ENCODE measurements around the gene ELF1. TPM values are rescaled to one million over a fixed set of nuclear protein-coding genes. Genes with fewer than 3 reads are reported as not detected.

The ELF1 gene
- total RNA-seq, 4 donors from 2014 or later: 66.9 to 96.2 (median 72.1) TPM

- Histone ChIP-seq H3K36me3 (peaks cover 16 to 53% (median 33%) of the 10 kb centered on the region in 4 donors), H3K9me3 (no peaks in the 10 kb centered on the region), H3K4me1 (no peaks in the 10 kb centered on the region), H3K4me3 (no peak overlapping the region), H3K27ac (replicated peaks in 1 of 4) (no peak overlapping the region), H3K27me3 (no peaks in the 10 kb centered on the region)
- intact Hi-C loops (cut with DNase I): loop anchor here (10.0 kb wide), 1 partner anchor 144 kb away; the partner anchor contains the start of gene SLC25A15
- WGBS: 90% methylated on average over 3 of the region's 3 CpGs
- no peak for DNase-seq (ENCODE audit: extremely low spot score)
- no peak for TF ChIP-seq POLR2A (IDR thresholded peaks at IDR 0.05; ENCODE audit: low read depth)
- TF ChIP-seq POLR2AphosphoS5 (IDR thresholded peaks at IDR 0.05): no peak
- TF ChIP-seq CTCF (IDR thresholded peaks at IDR 0.05): no peak
- no peak for TF ChIP-seq EP300 (IDR thresholded peaks at IDR 0.05)
These were observed 90.1 kb downstream of the ELF1 start for GRCh38 chr13:40928980-40929379.

GRCh38 chr13:40927929-40928328 lies 91.2 kb downstream of the ELF1 start:
- H3K4me3 ChIP-seq: no peak overlapping the region
- peaks cover 11 to 43% (median 24%) of the 10 kb centered on the region in 4 donors for H3K36me3 ChIP-seq
- TF ChIP-seq EP300 (IDR thresholded peaks at IDR 0.05) (no peak), POLR2AphosphoS5 (IDR thresholded peaks at IDR 0.05) (no peak), POLR2A (IDR thresholded peaks at IDR 0.05; ENCODE audit: low read depth) (no peak), CTCF (IDR thresholded peaks at IDR 0.05) (no peak)
- 97% methylated on average over 9 of the region's 9 CpGs for WGBS
- no peaks in the 10 kb centered on the region for H3K4me1 ChIP-seq
- H3K9me3 ChIP-seq: no peaks in the 10 kb centered on the region
- no peak overlapping the region for H3K27ac ChIP-seq (replicated peaks in 1 of 4)
- DNase-seq (ENCODE audit: extremely low spot score): no peak
- no peaks in the 10 kb centered on the region for H3K27me3 ChIP-seq
- intact Hi-C loops (cut with DNase I): loop anchor here (10.0 kb wide), 1 partner anchor 143 kb away; the partner anchor contains the start of gene SLC25A15

GRCh38 chr13:40923867-40924266 lies 95.2 kb downstream of the ELF1 start:
- DNase-seq (ENCODE audit: extremely low spot score): no peak
- no peak for TF ChIP-seq CTCF (IDR thresholded peaks at IDR 0.05)
- no peak for TF ChIP-seq EP300 (IDR thresholded peaks at IDR 0.05)
- no peak for TF ChIP-seq POLR2AphosphoS5 (IDR thresholded peaks at IDR 0.05)
- no peak for TF ChIP-seq POLR2A (IDR thresholded peaks at IDR 0.05; ENCODE audit: low read depth)
- H3K27ac ChIP-seq (replicated peaks in 1 of 4): no peak overlapping the region
- no peaks in the 10 kb centered on the region for H3K27me3 ChIP-seq
- intact Hi-C loops (cut with DNase I): loop anchor here (5.0 to 10.0 kb wide), 2 partner anchors 138 to 139 kb away; partner anchors contain the start of genes SLC25A15 and WBP4
- H3K4me3 ChIP-seq: no peak overlapping the region
- no peaks in the 10 kb centered on the region for H3K9me3 ChIP-seq
- peaks cover 9 to 18% (median 14%) of the 10 kb centered on the region in 4 donors for H3K4me1 ChIP-seq
- peaks cover 0 to 9% (median 1%) of the 10 kb centered on the region in 4 donors for H3K36me3 ChIP-seq

- H3K4me3 ChIP-seq: no peak overlapping the region
- TF ChIP-seq POLR2A (IDR thresholded peaks at IDR 0.05; ENCODE audit: low read depth) (no peak), CTCF (IDR thresholded peaks at IDR 0.05) (no peak), EP300 (IDR thresholded peaks at IDR 0.05) (no peak), POLR2AphosphoS5 (IDR thresholded peaks at IDR 0.05) (no peak)
- no peak for DNase-seq (ENCODE audit: extremely low spot score)
- no peaks in the 10 kb centered on the region for H3K9me3 ChIP-seq
- H3K27ac ChIP-seq (replicated peaks in 1 of 4): peak overlapping the region in 1 of 4 donors; percentile 2
- intact Hi-C loops (cut with DNase I): loop anchor here (5.0 to 10.0 kb wide), 2 partner anchors 138 to 140 kb away; partner anchors contain the start of genes SLC25A15 and WBP4
- 74% methylated on average over 22 of the region's 28 CpGs for WGBS
- H3K27me3 ChIP-seq: no peaks in the 10 kb centered on the region
- H3K4me1 ChIP-seq: peaks cover 9 to 18% (median 14%) of the 10 kb centered on the region in 4 donors
- no peaks in the 10 kb centered on the region for H3K36me3 ChIP-seq
These were observed 96.6 kb downstream of the ELF1 start for GRCh38 chr13:40922437-40923040.

Measured in esophagus muscularis mucosa (tissue), 4 donors.